HCT116 (cell line): ENCODE results near the gene CLIC3.

ENCODE experiments used
- EZH2phosphoT487 ChIP-seq: fragments of 200-600 bp; IDR thresholded peaks from 2 replicates; pipeline ENCODE4 v1.6.1; 2018; ENCODE audit warnings: antibody characterized with exemption, borderline replicate concordance
- MAX ChIP-seq: IDR thresholded peaks from 2 replicates; pipeline ENCODE4 v1.6.1; 2012
- YY1 ChIP-seq: IDR thresholded peaks from 2 replicates; pipeline ENCODE4 v1.6.1; 2011; ENCODE audit warnings: low read length, low read depth, moderate library complexity, mild to moderate bottlenecking; ENCODE audit not compliant: insufficient replicate concordance; ENCODE audit errors: extremely low read depth
- TF ChIP-seq, protein P1 (sequence below), 3 experiments: fragments of 200-600 bp in 1 of 3; sonication (generic) in 1 of 3; IDR thresholded peaks in 2 of 3; conservative IDR thresholded peaks in 1 of 3; 2 replicates each; pipeline ENCODE4 v1.5.1; 2012 to 2017; ENCODE audit warnings: low read depth in 2 of 3, low read length in 2 of 3, antibody characterized with exemption in 1 of 3, borderline replicate concordance in 1 of 3, control low read depth in 1 of 3, mild to moderate bottlenecking in 1 of 3, mixed read lengths in 1 of 3, mixed run types in 1 of 3, moderate library complexity in 1 of 3; ENCODE audit not compliant: insufficient read depth in 1 of 3

- TF ChIP-seq MAX (no peak), YY1 (no peak), EZH2phosphoT487 (no peak)
- TF ChIP-seq, protein P1, sequence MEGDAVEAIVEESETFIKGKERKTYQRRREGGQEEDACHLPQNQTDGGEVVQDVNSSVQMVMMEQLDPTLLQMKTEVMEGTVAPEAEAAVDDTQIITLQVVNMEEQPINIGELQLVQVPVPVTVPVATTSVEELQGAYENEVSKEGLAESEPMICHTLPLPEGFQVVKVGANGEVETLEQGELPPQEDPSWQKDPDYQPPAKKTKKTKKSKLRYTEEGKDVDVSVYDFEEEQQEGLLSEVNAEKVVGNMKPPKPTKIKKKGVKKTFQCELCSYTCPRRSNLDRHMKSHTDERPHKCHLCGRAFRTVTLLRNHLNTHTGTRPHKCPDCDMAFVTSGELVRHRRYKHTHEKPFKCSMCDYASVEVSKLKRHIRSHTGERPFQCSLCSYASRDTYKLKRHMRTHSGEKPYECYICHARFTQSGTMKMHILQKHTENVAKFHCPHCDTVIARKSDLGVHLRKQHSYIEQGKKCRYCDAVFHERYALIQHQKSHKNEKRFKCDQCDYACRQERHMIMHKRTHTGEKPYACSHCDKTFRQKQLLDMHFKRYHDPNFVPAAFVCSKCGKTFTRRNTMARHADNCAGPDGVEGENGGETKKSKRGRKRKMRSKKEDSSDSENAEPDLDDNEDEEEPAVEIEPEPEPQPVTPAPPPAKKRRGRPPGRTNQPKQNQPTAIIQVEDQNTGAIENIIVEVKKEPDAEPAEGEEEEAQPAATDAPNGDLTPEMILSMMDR (IDR thresholded peaks at IDR 0.05 in 2 of 3, conservative IDR thresholded peaks at IDR 0.05 in 1 of 3; ENCODE audit: borderline replicate concordance in 1 of 3, insufficient read depth in 1 of 3, low read depth in 2 of 3, low read length in 2 of 3), result no peak
Measured at GRCh38 chr9:136970361-136970760, 26.0 kb downstream of the CLIC3 start.
